ENCODE measurements around the gene DCLK1.

DCLK1 gene

GRCh38 chr13:35720690-35721554 is 410.3 kb downstream of the DCLK1 start:
- DNase-seq: peak in 48 of 56 donors; percentile 5 to 75 (median 28)

GRCh38 chr13:35720290-35720689 is 410.9 kb downstream of the DCLK1 start:
- DNase-seq: no peak
